HEK293 (cell line): Measurements from ENCODE around the gene COX7B2.

Experiments used
- CTCF ChIA-PET: fragments of 350-600 bp; formaldehyde crosslinking; extraction: SDS; loops from one replicate; lab custom pipeline; 2021; ENCODE audit warnings: antibody characterized with exemption; lab: Yijun Ruan, JAX
- POLR2A ChIA-PET: fragments of 300-600 bp; formaldehyde crosslinking; extraction: SDS; loops from one replicate; lab custom pipeline; 2020; ENCODE audit warnings: antibody characterized with exemption, inconsistent platforms; lab: Yijun Ruan, JAX
- H3K27ac ChIP-seq: fragments of 200-500 bp; sonication (Bioruptor generic); 2 replicates; pipeline ENCODE4 v1.5.1; 2014; ENCODE audit warnings: low read depth, low read length, control low read depth, inconsistent platforms; ENCODE audit errors: extremely low read depth
- H3K36me3 ChIP-seq, 2 experiments: fragments of 200-500 bp in 1 of 2; sonication (Bioruptor generic) in 1 of 2; 1 replicate in 1 of 2; 2 replicates in 1 of 2; pipeline ENCODE4 v1.5.1; 2014 to 2017; ENCODE audit warnings: inconsistent platforms in 2 of 2, low read length in 2 of 2; ENCODE audit not compliant: control insufficient read depth in 2 of 2, insufficient read depth in 1 of 2
- H3K4me1 ChIP-seq: fragments of 200-500 bp; sonication (Bioruptor generic); 2 replicates; pipeline ENCODE4 v1.5.1; 2014; ENCODE audit warnings: mild to moderate bottlenecking, low read length, inconsistent platforms; ENCODE audit not compliant: control insufficient read depth, insufficient read depth
- H3K4me3 ChIP-seq: 2 replicates; pipeline ENCODE4 v1.5.1; 2011; ENCODE audit warnings: low read depth, mild to moderate bottlenecking, control low read depth, low read length, moderate library complexity
- H3K9me3 ChIP-seq: fragments of 200-500 bp; sonication (Bioruptor generic); 2 replicates; pipeline ENCODE4 v1.5.1; 2014; ENCODE audit warnings: low read depth, low read length, inconsistent platforms; ENCODE audit not compliant: control insufficient read depth, insufficient read depth
- GFI1B ChIP-seq: fragments of 450-650 bp; formaldehyde crosslinking; IDR thresholded peaks from 2 replicates; pipeline ENCODE4 v1.5.1; 2016; ENCODE audit warnings: missing biosample characterization, missing genetic modification characterization
- HOXA7 ChIP-seq: sonication (generic); formaldehyde crosslinking; IDR thresholded peaks from 2 replicates; pipeline ENCODE4 v1.8.1; 2022; ENCODE audit warnings: missing genetic modification reagents, borderline replicate concordance
- IKZF3 ChIP-seq: fragments of 450-650 bp; IDR thresholded peaks from 2 replicates; pipeline ENCODE4 v1.5.0; 2018; ENCODE audit warnings: missing biosample characterization, mild to moderate bottlenecking, missing genetic modification characterization, moderate library complexity
- OVOL3 ChIP-seq: fragments of 450-650 bp; formaldehyde crosslinking; IDR thresholded peaks from 2 replicates; pipeline ENCODE4 v1.5.1; 2016; ENCODE audit warnings: missing biosample characterization, missing genetic modification characterization
- SALL2 ChIP-seq: fragments of 450-650 bp; formaldehyde crosslinking; IDR thresholded peaks from 2 replicates; pipeline ENCODE4 v1.5.0; 2017; ENCODE audit warnings: missing biosample characterization, mild to moderate bottlenecking, missing genetic modification characterization, borderline replicate concordance
- SCRT1 ChIP-seq: fragments of 450-650 bp; formaldehyde crosslinking; IDR thresholded peaks from 2 replicates; pipeline ENCODE4 v1.5.1; 2016; ENCODE audit warnings: missing biosample characterization, missing genetic modification characterization, borderline replicate concordance
- WT1 ChIP-seq: fragments of 450-650 bp; formaldehyde crosslinking; IDR thresholded peaks from 2 replicates; pipeline ENCODE4 v1.5.1; 2016; ENCODE audit warnings: missing biosample characterization, missing genetic modification characterization
- ZBTB17 ChIP-seq: fragments of 450-650 bp; formaldehyde crosslinking; IDR thresholded peaks from 2 replicates; pipeline ENCODE4 v1.5.1; 2016; ENCODE audit warnings: missing biosample characterization, missing genetic modification characterization
- ZBTB26 ChIP-seq: fragments of 450-650 bp; formaldehyde crosslinking; optimal IDR thresholded peaks from 2 replicates; pipeline ENCODE3; 2016; ENCODE audit warnings: missing biosample characterization, mild to moderate bottlenecking, missing genetic modification characterization
- ZEB2 ChIP-seq: fragments of 450-650 bp; formaldehyde crosslinking; IDR thresholded peaks from 2 replicates; pipeline ENCODE4 v1.5.1; 2016; ENCODE audit warnings: missing biosample characterization, missing genetic modification characterization
- ZNF10 ChIP-seq: fragments of 450-650 bp; formaldehyde crosslinking; IDR thresholded peaks from 2 replicates; pipeline ENCODE4 v1.5.1; 2017; ENCODE audit warnings: missing biosample characterization, missing genetic modification characterization
- ZNF19 ChIP-seq: fragments of 450-650 bp; formaldehyde crosslinking; IDR thresholded peaks from 2 replicates; pipeline ENCODE4; 2016; ENCODE audit warnings: missing biosample characterization, missing genetic modification characterization, low read depth
- ZNF23 ChIP-seq: fragments of 450-650 bp; formaldehyde crosslinking; IDR thresholded peaks from 2 replicates; pipeline ENCODE4 v1.5.1; 2016; ENCODE audit warnings: missing biosample characterization, missing genetic modification characterization, borderline replicate concordance
- ZNF302 ChIP-seq: fragments of 450-650 bp; formaldehyde crosslinking; IDR thresholded peaks from 2 replicates; pipeline ENCODE4 v1.5.1; 2016; ENCODE audit warnings: missing biosample characterization, missing genetic modification characterization, low read depth
- ZNF529 ChIP-seq: fragments of 450-650 bp; formaldehyde crosslinking; IDR thresholded peaks from 2 replicates; pipeline ENCODE4 v1.5.1; 2017; ENCODE audit warnings: missing genetic modification characterization, missing biosample characterization; ENCODE audit not compliant: insufficient replicate concordance
- ZNF624 ChIP-seq: fragments of 450-650 bp; formaldehyde crosslinking; IDR thresholded peaks from 2 replicates; pipeline ENCODE4 v1.5.1; 2017; ENCODE audit warnings: missing biosample characterization, missing genetic modification characterization
- ZNF76 ChIP-seq: fragments of 450-650 bp; formaldehyde crosslinking; IDR thresholded peaks from 2 replicates; pipeline ENCODE4; 2016; ENCODE audit warnings: low read depth, missing biosample characterization, missing genetic modification characterization, borderline replicate concordance
- ZNF776 ChIP-seq: fragments of 450-650 bp; formaldehyde crosslinking; IDR thresholded peaks from 2 replicates; pipeline ENCODE4 v1.5.0; 2017; ENCODE audit warnings: missing biosample characterization, missing genetic modification characterization, borderline replicate concordance
- ZNF791 ChIP-seq: fragments of 450-650 bp; formaldehyde crosslinking; IDR thresholded peaks from 2 replicates; pipeline ENCODE4 v1.5.1; 2016; ENCODE audit warnings: missing biosample characterization, missing genetic modification characterization
- ZNF830 ChIP-seq: fragments of 450-650 bp; IDR thresholded peaks from 2 replicates; pipeline ENCODE4 v1.5.0; 2018; ENCODE audit warnings: missing biosample characterization, missing genetic modification characterization, low read depth, mild to moderate bottlenecking, moderate library complexity
- TF ChIP-seq, protein P1 (sequence below): fragments of 450-650 bp; formaldehyde crosslinking; IDR thresholded peaks from 2 replicates; pipeline ENCODE4 v1.5.1; 2016; ENCODE audit warnings: missing biosample characterization, missing genetic modification characterization, borderline replicate concordance
- TF ChIP-seq, protein P2 (sequence below): fragments of 450-650 bp; IDR thresholded peaks from 2 replicates; pipeline ENCODE4 v1.5.1; 2018; ENCODE audit warnings: missing biosample characterization, mild to moderate bottlenecking, missing genetic modification characterization
- TF ChIP-seq, protein P3 (sequence below): fragments of 450-650 bp; formaldehyde crosslinking; IDR thresholded peaks from 2 replicates; pipeline ENCODE4 v1.5.1; 2017; ENCODE audit warnings: missing biosample characterization, mild to moderate bottlenecking, missing genetic modification characterization, moderate library complexity

The COX7B2 gene

DNA sequence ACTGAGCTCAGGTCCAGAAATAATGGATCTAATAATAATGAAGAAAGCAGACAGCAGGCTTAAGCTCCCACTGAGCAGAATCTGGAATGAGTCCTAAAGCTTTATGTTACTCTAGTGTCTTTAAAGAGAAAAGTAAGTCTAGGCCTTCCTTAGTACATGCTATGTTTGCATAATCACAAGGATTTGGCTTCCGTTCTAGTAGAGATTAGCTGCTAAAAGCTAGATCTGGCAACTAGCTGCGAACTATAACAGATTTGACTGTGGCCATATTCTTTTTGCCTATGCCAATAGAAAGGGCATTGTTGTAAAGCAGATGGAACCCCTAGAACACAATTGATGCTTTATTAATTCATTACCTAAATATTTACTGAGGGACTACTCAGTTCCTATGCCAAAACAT is 19.0 kb downstream of the COX7B2 start (continued):
- TF ChIP-seq, protein P1, sequence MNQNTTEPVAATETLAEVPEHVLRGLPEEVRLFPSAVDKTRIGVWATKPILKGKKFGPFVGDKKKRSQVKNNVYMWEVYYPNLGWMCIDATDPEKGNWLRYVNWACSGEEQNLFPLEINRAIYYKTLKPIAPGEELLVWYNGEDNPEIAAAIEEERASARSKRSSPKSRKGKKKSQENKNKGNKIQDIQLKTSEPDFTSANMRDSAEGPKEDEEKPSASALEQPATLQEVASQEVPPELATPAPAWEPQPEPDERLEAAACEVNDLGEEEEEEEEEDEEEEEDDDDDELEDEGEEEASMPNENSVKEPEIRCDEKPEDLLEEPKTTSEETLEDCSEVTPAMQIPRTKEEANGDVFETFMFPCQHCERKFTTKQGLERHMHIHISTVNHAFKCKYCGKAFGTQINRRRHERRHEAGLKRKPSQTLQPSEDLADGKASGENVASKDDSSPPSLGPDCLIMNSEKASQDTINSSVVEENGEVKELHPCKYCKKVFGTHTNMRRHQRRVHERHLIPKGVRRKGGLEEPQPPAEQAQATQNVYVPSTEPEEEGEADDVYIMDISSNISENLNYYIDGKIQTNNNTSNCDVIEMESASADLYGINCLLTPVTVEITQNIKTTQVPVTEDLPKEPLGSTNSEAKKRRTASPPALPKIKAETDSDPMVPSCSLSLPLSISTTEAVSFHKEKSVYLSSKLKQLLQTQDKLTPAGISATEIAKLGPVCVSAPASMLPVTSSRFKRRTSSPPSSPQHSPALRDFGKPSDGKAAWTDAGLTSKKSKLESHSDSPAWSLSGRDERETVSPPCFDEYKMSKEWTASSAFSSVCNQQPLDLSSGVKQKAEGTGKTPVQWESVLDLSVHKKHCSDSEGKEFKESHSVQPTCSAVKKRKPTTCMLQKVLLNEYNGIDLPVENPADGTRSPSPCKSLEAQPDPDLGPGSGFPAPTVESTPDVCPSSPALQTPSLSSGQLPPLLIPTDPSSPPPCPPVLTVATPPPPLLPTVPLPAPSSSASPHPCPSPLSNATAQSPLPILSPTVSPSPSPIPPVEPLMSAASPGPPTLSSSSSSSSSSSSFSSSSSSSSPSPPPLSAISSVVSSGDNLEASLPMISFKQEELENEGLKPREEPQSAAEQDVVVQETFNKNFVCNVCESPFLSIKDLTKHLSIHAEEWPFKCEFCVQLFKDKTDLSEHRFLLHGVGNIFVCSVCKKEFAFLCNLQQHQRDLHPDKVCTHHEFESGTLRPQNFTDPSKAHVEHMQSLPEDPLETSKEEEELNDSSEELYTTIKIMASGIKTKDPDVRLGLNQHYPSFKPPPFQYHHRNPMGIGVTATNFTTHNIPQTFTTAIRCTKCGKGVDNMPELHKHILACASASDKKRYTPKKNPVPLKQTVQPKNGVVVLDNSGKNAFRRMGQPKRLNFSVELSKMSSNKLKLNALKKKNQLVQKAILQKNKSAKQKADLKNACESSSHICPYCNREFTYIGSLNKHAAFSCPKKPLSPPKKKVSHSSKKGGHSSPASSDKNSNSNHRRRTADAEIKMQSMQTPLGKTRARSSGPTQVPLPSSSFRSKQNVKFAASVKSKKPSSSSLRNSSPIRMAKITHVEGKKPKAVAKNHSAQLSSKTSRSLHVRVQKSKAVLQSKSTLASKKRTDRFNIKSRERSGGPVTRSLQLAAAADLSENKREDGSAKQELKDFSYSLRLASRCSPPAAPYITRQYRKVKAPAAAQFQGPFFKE (tag by site-specific recombination), result no peak
- TF ChIP-seq ZNF10 (tag by site-specific recombination), result no peak
- TF ChIP-seq ZNF791 (tag by site-specific recombination), result no peak
- no peak for TF ChIP-seq ZBTB17 (tag by site-specific recombination)

DNA sequence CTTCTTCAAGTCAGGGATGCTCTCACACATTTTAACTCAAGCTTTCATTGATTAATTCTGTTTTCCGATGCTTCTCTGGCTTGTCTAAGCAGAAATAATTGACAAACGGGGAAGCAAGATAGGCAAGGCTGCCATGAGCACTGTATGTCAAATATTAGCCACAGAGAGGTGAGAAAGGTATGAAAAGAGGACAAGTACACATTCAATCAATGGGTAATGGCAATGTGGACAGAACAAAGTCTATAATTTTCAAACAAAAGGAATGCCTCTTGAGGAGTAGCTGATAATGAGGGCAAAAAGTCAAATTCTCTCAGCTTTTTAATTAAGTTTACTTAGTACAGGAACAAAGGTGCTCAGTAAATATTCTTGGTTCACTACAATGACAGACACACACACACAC is 19.6 kb downstream of the COX7B2 start:
- Histone ChIP-seq H3K4me1 (no peaks in the 10 kb centered on the region), H3K36me3 (no peaks in the 10 kb centered on the region), H3K9me3 (no peaks in the 10 kb centered on the region), H3K4me3 (no peak overlapping the region), H3K27ac (no peak overlapping the region)
- TF ChIP-seq GFI1B (tag by site-specific recombination) (no peak), ZNF776 (no peak), ZNF529 (tag by site-specific recombination) (no peak), ZNF624 (tag by site-specific recombination) (no peak), SCRT1 (tag by site-specific recombination) (no peak), OVOL3 (tag by site-specific recombination) (no peak), ZEB2 (tag by site-specific recombination) (no peak), ZNF830 (no peak), ZNF23 (tag by site-specific recombination) (no peak), ZBTB26 (no peak), SALL2 (tag by site-specific recombination) (no peak), HOXA7 (CRISPR knock-in tag) (no peak), ZNF19 (no peak), ZNF302 (tag by site-specific recombination) (no peak), WT1 (tag by site-specific recombination) (no peak), IKZF3 (tag by site-specific recombination) (no peak), ZNF76 (tag by site-specific recombination) (no peak)
- TF ChIP-seq, protein P2, sequence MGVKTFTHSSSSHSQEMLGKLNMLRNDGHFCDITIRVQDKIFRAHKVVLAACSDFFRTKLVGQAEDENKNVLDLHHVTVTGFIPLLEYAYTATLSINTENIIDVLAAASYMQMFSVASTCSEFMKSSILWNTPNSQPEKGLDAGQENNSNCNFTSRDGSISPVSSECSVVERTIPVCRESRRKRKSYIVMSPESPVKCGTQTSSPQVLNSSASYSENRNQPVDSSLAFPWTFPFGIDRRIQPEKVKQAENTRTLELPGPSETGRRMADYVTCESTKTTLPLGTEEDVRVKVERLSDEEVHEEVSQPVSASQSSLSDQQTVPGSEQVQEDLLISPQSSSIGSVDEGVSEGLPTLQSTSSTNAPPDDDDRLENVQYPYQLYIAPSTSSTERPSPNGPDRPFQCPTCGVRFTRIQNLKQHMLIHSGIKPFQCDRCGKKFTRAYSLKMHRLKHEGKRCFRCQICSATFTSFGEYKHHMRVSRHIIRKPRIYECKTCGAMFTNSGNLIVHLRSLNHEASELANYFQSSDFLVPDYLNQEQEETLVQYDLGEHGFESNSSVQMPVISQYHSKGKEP (tag by site-specific recombination), result no peak
- TF ChIP-seq, protein P3, sequence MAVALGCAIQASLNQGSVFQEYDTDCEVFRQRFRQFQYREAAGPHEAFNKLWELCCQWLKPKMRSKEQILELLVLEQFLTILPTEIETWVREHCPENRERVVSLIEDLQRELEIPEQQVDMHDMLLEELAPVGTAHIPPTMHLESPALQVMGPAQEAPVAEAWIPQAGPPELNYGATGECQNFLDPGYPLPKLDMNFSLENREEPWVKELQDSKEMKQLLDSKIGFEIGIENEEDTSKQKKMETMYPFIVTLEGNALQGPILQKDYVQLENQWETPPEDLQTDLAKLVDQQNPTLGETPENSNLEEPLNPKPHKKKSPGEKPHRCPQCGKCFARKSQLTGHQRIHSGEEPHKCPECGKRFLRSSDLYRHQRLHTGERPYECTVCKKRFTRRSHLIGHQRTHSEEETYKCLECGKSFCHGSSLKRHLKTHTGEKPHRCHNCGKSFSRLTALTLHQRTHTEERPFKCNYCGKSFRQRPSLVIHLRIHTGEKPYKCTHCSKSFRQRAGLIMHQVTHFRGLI, result no peak
- ChIA-PET CTCF (no interaction called here), POLR2A (no interaction called here)
